Left ventricle myocardium inferior (tissue), 1 donor: ENCODE data around the gene TPSD1. TPM values are rescaled to one million over a fixed set of nuclear protein-coding genes. Genes with fewer than 3 reads are reported as not detected.

ENCODE experiments used
- DNase-seq: peaks from one replicate; pipeline ENCODE4 v3.0.0-alpha.2; 2020
- H3K27ac ChIP-seq: fragments of 200-600 bp; replicated peaks from 2 replicates; pipeline ENCODE4 v1.8.0; 2021
- H3K27me3 ChIP-seq: fragments of 200-600 bp; 2 replicates; pipeline ENCODE4 v1.8.0; 2021; ENCODE audit warnings: low read depth
- H3K36me3 ChIP-seq: fragments of 200-600 bp; 2 replicates; pipeline ENCODE4 v1.8.0; 2021
- H3K4me1 ChIP-seq: fragments of 200-600 bp; 2 replicates; pipeline ENCODE4 v1.8.0; 2021
- H3K4me3 ChIP-seq: fragments of 200-600 bp; 2 replicates; pipeline ENCODE4 v1.8.0; 2021; ENCODE audit warnings: mild to moderate bottlenecking, moderate library complexity
- H3K9me3 ChIP-seq: fragments of 200-600 bp; replicated peaks from 2 replicates; pipeline ENCODE4 v1.8.0; 2021
- intact Hi-C: fragments of 100-400 bp; cut with micrococcal nuclease; formaldehyde crosslinking; loops from one replicate; pipeline ENCODE4 v1.11.0; 2022
- total RNA-seq: library from RNA; stranded (reverse); fragmentation: NEBNext Ultra II Directional; extraction: Animal tissue kit (Norgen Biotek cat#: 25700); gene quantifications from one replicate; pipeline ENCODE4 v1.2.1, GENCODE V29; 2021
- TF ChIP-seq, protein P1 (sequence below): fragments of 200-600 bp; IDR thresholded peaks from 2 replicates; pipeline ENCODE4 v1.8.0; 2021; ENCODE audit warnings: antibody characterized with exemption, mild to moderate bottlenecking, borderline replicate concordance
- donor health status: DM: no; HTN: yes; CAD: no; lungs with severe emphysema.

TPSD1 gene
- total RNA-seq, 1 donor from 2014 or later, result not detected

- intact Hi-C loops, result no loop called here
Observed at GRCh38 chr16:1272453-1273198, 16.8 kb downstream of the TPSD1 start.

DNA sequence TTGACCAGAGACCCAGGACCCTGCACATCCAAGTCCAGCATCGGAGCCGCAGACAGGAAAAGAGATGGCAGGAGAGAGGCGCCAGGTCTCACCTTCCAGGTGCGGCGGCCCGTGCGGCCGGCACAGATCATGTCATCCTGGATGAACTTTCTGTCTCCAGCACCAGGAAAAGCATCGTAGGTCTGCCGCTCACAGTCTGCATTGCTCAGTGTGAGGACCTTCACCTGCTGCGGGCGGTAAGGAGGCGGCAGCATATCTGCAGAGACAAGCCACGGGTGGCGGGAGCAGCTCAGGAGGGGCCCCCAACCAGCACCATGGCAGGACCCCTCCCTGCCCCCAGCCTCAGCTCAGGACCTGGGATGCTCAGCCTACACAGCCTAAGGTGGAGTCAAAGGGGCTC, 17.9 kb downstream of the TPSD1 start:
- TF ChIP-seq, protein P1, sequence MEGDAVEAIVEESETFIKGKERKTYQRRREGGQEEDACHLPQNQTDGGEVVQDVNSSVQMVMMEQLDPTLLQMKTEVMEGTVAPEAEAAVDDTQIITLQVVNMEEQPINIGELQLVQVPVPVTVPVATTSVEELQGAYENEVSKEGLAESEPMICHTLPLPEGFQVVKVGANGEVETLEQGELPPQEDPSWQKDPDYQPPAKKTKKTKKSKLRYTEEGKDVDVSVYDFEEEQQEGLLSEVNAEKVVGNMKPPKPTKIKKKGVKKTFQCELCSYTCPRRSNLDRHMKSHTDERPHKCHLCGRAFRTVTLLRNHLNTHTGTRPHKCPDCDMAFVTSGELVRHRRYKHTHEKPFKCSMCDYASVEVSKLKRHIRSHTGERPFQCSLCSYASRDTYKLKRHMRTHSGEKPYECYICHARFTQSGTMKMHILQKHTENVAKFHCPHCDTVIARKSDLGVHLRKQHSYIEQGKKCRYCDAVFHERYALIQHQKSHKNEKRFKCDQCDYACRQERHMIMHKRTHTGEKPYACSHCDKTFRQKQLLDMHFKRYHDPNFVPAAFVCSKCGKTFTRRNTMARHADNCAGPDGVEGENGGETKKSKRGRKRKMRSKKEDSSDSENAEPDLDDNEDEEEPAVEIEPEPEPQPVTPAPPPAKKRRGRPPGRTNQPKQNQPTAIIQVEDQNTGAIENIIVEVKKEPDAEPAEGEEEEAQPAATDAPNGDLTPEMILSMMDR, result no peak
- peaks cover 53% of the 10 kb centered on the region for H3K27me3 ChIP-seq
- no peak overlapping the region for H3K4me3 ChIP-seq
- H3K4me1 ChIP-seq, result peaks cover 8% of the 10 kb centered on the region
- no peaks in the 10 kb centered on the region for H3K36me3 ChIP-seq
- intact Hi-C loops, result no loop called here
- no peaks in the 10 kb centered on the region for H3K9me3 ChIP-seq
- H3K27ac ChIP-seq, result no peak overlapping the region
- DNase-seq, result no peak

More at GRCh38 chr16:1272453-1273198, 16.8 kb downstream of the TPSD1 start:
- TF ChIP-seq, protein P1, result no peak
- DNase-seq, result no peak
- no peak overlapping the region for H3K4me3 ChIP-seq
- peaks cover 43% of the 10 kb centered on the region for H3K27me3 ChIP-seq
- H3K4me1 ChIP-seq, result peaks cover 8% of the 10 kb centered on the region
- H3K36me3 ChIP-seq, result no peaks in the 10 kb centered on the region
- H3K27ac ChIP-seq, result no peak overlapping the region
- no peaks in the 10 kb centered on the region for H3K9me3 ChIP-seq

- Histone ChIP-seq H3K4me1 (peaks cover 8% of the 10 kb centered on the region), H3K4me3 (no peak overlapping the region), H3K9me3 (no peaks in the 10 kb centered on the region), H3K27ac (no peak overlapping the region), H3K36me3 (no peaks in the 10 kb centered on the region), H3K27me3 (peaks cover 53% of the 10 kb centered on the region)
- no peak for DNase-seq
- intact Hi-C loops, result no loop called here
- TF ChIP-seq, protein P1, result no peak
Observed at GRCh38 chr16:1274767-1275166, 18.9 kb downstream of the TPSD1 start.

DNA sequence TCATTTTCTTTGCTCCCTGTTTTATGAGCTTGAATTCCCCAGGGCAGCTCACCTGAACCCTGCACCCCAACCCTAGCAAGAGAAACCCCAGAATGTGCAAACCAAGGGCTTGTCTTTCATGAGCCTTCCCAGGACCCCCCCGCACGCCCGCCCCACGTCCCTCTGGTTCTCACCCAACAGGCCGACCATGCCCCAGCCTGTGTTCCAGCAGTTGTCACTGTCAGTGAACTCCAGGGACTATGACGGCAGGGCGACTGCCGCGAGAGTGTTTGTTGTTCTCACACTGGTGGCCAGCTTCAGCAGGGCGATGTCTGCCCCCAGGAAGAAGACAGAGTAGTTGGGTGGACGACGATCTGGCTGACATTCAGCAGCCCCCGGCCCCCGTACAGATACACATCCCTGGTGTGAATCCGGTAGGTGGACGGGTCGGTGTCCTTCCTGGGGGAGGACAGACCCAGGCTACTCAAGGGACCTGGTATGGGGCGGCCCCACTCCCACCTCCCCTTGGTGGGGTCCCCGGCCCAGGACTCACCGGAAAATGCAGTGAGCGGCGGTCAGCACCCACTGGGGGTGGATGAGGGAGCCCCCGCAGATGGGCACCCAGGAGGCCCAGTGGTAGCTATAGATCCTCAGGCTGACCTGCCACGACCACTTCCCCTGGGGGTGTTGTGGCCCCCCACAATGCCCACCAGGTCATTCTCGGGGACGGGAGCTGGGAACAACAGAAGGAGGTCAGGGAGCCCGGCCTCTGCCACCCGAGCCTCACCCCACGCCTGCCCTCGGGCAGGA, 20.1 kb downstream of the TPSD1 start:
- no peaks in the 10 kb centered on the region for H3K9me3 ChIP-seq
- intact Hi-C loops, result no loop called here
- no peak for DNase-seq
- no peak overlapping the region for H3K27ac ChIP-seq
- H3K4me1 ChIP-seq, result peaks cover 8% of the 10 kb centered on the region
- H3K4me3 ChIP-seq, result no peak overlapping the region
- H3K36me3 ChIP-seq, result no peaks in the 10 kb centered on the region
- TF ChIP-seq, protein P1, result no peak
- H3K27me3 ChIP-seq, result peaks cover 59% of the 10 kb centered on the region

- DNase-seq, result no peak
- no peak overlapping the region for H3K27ac ChIP-seq
- intact Hi-C loops, result no loop called here
- no peaks in the 10 kb centered on the region for H3K36me3 ChIP-seq
- no peak overlapping the region for H3K4me3 ChIP-seq
- no peaks in the 10 kb centered on the region for H3K9me3 ChIP-seq
- TF ChIP-seq, protein P1, result no peak
- H3K4me1 ChIP-seq, result peaks cover 6% of the 10 kb centered on the region
- peaks cover 59% of the 10 kb centered on the region for H3K27me3 ChIP-seq
Observed at GRCh38 chr16:1276580-1276878, 20.7 kb downstream of the TPSD1 start.
